Endothelial cell of umbilical vein (primary cell): Measurements from ENCODE around the gene GPX7. TPM values are rescaled to one million over a fixed set of nuclear protein-coding genes. Genes with fewer than 3 reads are reported as not detected.

Source experiments
- BruUV-seq: library from RNA; stranded (reverse); fragments of 400-500 nt; replicated peaks from 2 replicates; lab custom pipeline; 2021; lab: Mats Ljungman, UMichigan
- CTCF ChIA-PET: fragments of 300-600, 350-600 bp; sonication (Branson Sonifier 250); formaldehyde crosslinking; loops from one replicate; lab custom pipeline; 2021; ENCODE audit warnings: antibody characterized with exemption, inconsistent platforms; lab: Charles Lee
- POLR2A ChIA-PET: fragments of 300-600, 350-600 bp; sonication (Branson Sonifier 250); formaldehyde crosslinking; loops from one replicate; lab custom pipeline; 2021; ENCODE audit warnings: antibody characterized with exemption, inconsistent platforms; lab: Charles Lee
- DNase-seq: peaks from one replicate; pipeline ENCODE4 v3.0.0-alpha.2; 2011; ENCODE audit warnings: low read depth, low spot score
- FAIRE-seq: peaks from 2 replicates; lab custom pipeline; 2011; peaks lifted over from hg19 to GRCh38; lab: Jason Lieb, UNC
- H2AFZ ChIP-seq: 2 replicates; pipeline ENCODE4 v1.6.0; 2012; ENCODE audit warnings: low read depth, low read length, control low read depth, inconsistent platforms
- H3K27ac ChIP-seq: 2 replicates; pipeline ENCODE4 v1.5.1; 2011; ENCODE audit warnings: low read depth, mild to moderate bottlenecking, control low read depth, low read length, moderate library complexity; ENCODE audit not compliant: insufficient read depth
- H3K27me3 ChIP-seq, 2 experiments: 2 replicates each; pipeline versions ENCODE4 v1.6.0 to v1.6.1; 2011; ENCODE audit warnings: low read length in 2 of 2, mixed read lengths in 1 of 2; ENCODE audit not compliant: control insufficient read depth in 2 of 2, insufficient read depth in 2 of 2
- H3K36me3 ChIP-seq, 2 experiments: 2 replicates in 1 of 2; 3 replicates in 1 of 2; pipeline ENCODE4 v1.5.1; 2011; ENCODE audit warnings: low read length in 2 of 2, mild to moderate bottlenecking in 1 of 2, moderate library complexity in 1 of 2; ENCODE audit not compliant: control insufficient read depth in 2 of 2, insufficient read depth in 2 of 2; ENCODE audit errors: extremely low read depth in 1 of 2
- H3K4me1 ChIP-seq: 3 replicates; pipeline ENCODE4 v1.5.1; 2011; ENCODE audit warnings: mild to moderate bottlenecking, low read length; ENCODE audit not compliant: control insufficient read depth, insufficient read depth; ENCODE audit errors: extremely low read depth
- H3K4me2 ChIP-seq: 2 replicates; pipeline ENCODE4 v1.6.1; 2011; ENCODE audit warnings: low read length, control low read depth, mixed read lengths; ENCODE audit not compliant: insufficient read depth
- H3K4me3 ChIP-seq, 3 experiments: fragments of 200-600 bp in 1 of 3; sonication (generic), shearing (Covaris generic) in 1 of 3; replicated peaks in 1 of 3; 2 replicates each; pipeline ENCODE4 v1.5.1; 2011 to 2016; ENCODE audit warnings: control low read depth in 3 of 3, low read length in 3 of 3, mild to moderate bottlenecking in 2 of 3, inconsistent platforms in 1 of 3, low read depth in 1 of 3, moderate library complexity in 1 of 3; ENCODE audit not compliant: insufficient read depth in 1 of 3
- H3K79me2 ChIP-seq: 2 replicates; pipeline ENCODE4 v1.6.0; 2012; ENCODE audit warnings: low read length, inconsistent platforms; ENCODE audit not compliant: control insufficient read depth, insufficient read depth
- H3K9ac ChIP-seq: replicated peaks from 2 replicates; pipeline ENCODE3; 2011; ENCODE audit warnings: low read length, control low read depth; ENCODE audit not compliant: insufficient read depth; ENCODE audit errors: extremely low read depth
- H3K9me1 ChIP-seq: replicated peaks from 3 replicates; pipeline ENCODE4 v1.6.0; 2011; ENCODE audit warnings: mild to moderate bottlenecking, low read length; ENCODE audit not compliant: control insufficient read depth, insufficient read depth; ENCODE audit errors: extremely low read depth
- H3K9me3 ChIP-seq: replicated peaks from 2 replicates; pipeline ENCODE4 v1.5.1; 2012; ENCODE audit warnings: low read length, inconsistent platforms; ENCODE audit not compliant: control insufficient read depth, insufficient read depth
- H4K20me1 ChIP-seq: replicated peaks from 2 replicates; pipeline ENCODE3; 2011; ENCODE audit warnings: mild to moderate bottlenecking, low read length; ENCODE audit not compliant: control insufficient read depth, insufficient read depth; ENCODE audit errors: extremely low read depth
- CTCF ChIP-seq, 2 donors: IDR thresholded peaks; 1 replicate in 1 of 2; 2 replicates in 1 of 2; pipeline ENCODE4 v1.5.1; 2011; ENCODE audit warnings: low read length in 2 of 2, mild to moderate bottlenecking in 2 of 2, moderate library complexity in 2 of 2, control low read depth in 1 of 2, inconsistent platforms in 1 of 2, low read depth in 1 of 2; ENCODE audit not compliant: insufficient read depth in 1 of 2; ENCODE audit errors: extremely low read depth in 1 of 2
- EZH2 ChIP-seq: IDR thresholded peaks from 2 replicates; pipeline ENCODE4 v1.6.1; 2012; ENCODE audit warnings: borderline replicate concordance, low read depth, mild to moderate bottlenecking, moderate library complexity, low read length, inconsistent platforms; ENCODE audit not compliant: severe bottlenecking
- FOS ChIP-seq: IDR thresholded peaks from 2 replicates; pipeline ENCODE4 v1.6.1; 2011; ENCODE audit warnings: mild to moderate bottlenecking, low read length, moderate library complexity, borderline replicate concordance; ENCODE audit not compliant: insufficient read depth
- GATA2 ChIP-seq: IDR thresholded peaks from 2 replicates; pipeline ENCODE4 v1.7.0; 2011; ENCODE audit warnings: low read depth, mild to moderate bottlenecking, moderate library complexity, mixed read lengths, low read length; ENCODE audit not compliant: insufficient read length, insufficient read depth
- JUN ChIP-seq: IDR thresholded peaks from 2 replicates; pipeline ENCODE4 v1.6.1; 2011; ENCODE audit warnings: borderline replicate concordance, low read depth; ENCODE audit not compliant: insufficient read length, insufficient read depth
- MAX ChIP-seq: IDR thresholded peaks from 2 replicates; pipeline ENCODE4 v1.6.1; 2011; ENCODE audit not compliant: insufficient read depth, insufficient read length
- MYC ChIP-seq: IDR thresholded peaks from one replicate; pipeline ENCODE4 v1.6.1; 2011; ENCODE audit warnings: mild to moderate bottlenecking, low read depth, low read length
- POLR2A ChIP-seq: IDR thresholded peaks from 2 replicates; pipeline ENCODE4 v1.6.1; 2012; ENCODE audit warnings: low read depth, mild to moderate bottlenecking, control low read depth, low read length
- POLR2AphosphoS5 ChIP-seq: IDR thresholded peaks from 2 replicates; pipeline ENCODE4 v1.6.1; 2012; ENCODE audit warnings: low read depth, mild to moderate bottlenecking, control low read depth, low read length, moderate library complexity; ENCODE audit not compliant: insufficient read depth
- dilution Hi-C: fragments of 300-500 bp; cut with MboI; formaldehyde crosslinking; loops from one replicate; pipeline ENCODE4 v1.15.0; 2019; ENCODE audit warnings: low sequenced_read_pairs; ENCODE audit not compliant: extremely low pct_ligation_motif_present
- intact Hi-C: fragments of 100-400 bp; cut with micrococcal nuclease; formaldehyde crosslinking; loops from one replicate; pipeline ENCODE4 v1.10.0; 2022
- polyA plus RNA-seq, 4 experiments: library from polyadenylated mRNA; depleted of rRNA in 3 of 4; stranded (reverse) in 3 of 4; unstranded in 1 of 4; fragments of >200 nt; gene quantifications; 2 replicates each; pipeline versions ENCODE4 v1.2.1 to v1.2.3, GENCODE V29; 2011 to 2012; ENCODE audit warnings: missing spikeins in 1 of 4
- total RNA-seq: library from RNA; stranded (reverse); gene quantifications from 2 replicates; pipeline ENCODE4 v1.2.3, GENCODE V29; 2021

GPX7 gene
- total and polyA plus RNA-seq, 2 donors (not counting 3 experiments of a cell fraction or from before 2014, with no cell fraction given), result 8.9 to 25.7 TPM

GRCh38 chr1:52600533-52601179 is 1.5 kb upstream of the GPX7 start:
- no peaks in the 10 kb centered on the region for H3K9me3 ChIP-seq
- FAIRE-seq (no peak), DNase-seq (no peak)
- intact Hi-C loops (loop anchor here (5.0 kb wide), 1 partner anchor 48 kb away; the partner anchor contains the start of gene TUT4), dilution Hi-C loops (no loop called here)
- no peaks in the 10 kb centered on the region for H4K20me1 ChIP-seq
- peaks cover 8% of the 10 kb centered on the region for H3K4me1 ChIP-seq
- H3K36me3 ChIP-seq, result no peaks in the 10 kb centered on the region
- H3K27me3 ChIP-seq, result peaks cover 5 to 6% of the 10 kb centered on the region in 2 experiments
- TF ChIP-seq POLR2AphosphoS5 (no peak), POLR2A (no peak), CTCF (IDR thresholded peaks at IDR 0.05; ENCODE audit: extremely low read depth in 1 of 2, insufficient read depth in 1 of 2, low read depth in 1 of 2, low read length in 2 of 2) (no peak)
- H3K9ac ChIP-seq, result no peak overlapping the region
- H2AFZ ChIP-seq, result no peak overlapping the region
- H3K4me2 ChIP-seq, result no peak overlapping the region
- POLR2A ChIA-PET, result no interaction called here
- CTCF ChIA-PET, result no interaction called here
- BruUV-seq, result no TSS peak
- no peaks in the 10 kb centered on the region for H3K79me2 ChIP-seq
- no peak overlapping the region for H3K4me3 ChIP-seq
- no peaks in the 10 kb centered on the region for H3K9me1 ChIP-seq
- H3K27ac ChIP-seq, result no peak overlapping the region

GRCh38 chr1:52601519-52601918 is 652 bp upstream of the GPX7 start:
- CTCF ChIA-PET, result no interaction called here
- Histone ChIP-seq H3K9ac (no peak overlapping the region), H3K36me3 (no peaks in the 10 kb centered on the region), H3K4me3 (peak overlapping the region in 1 of 3 experiments; percentile 10), H3K27me3 (peaks cover 2 to 5% of the 10 kb centered on the region in 2 experiments), H3K27ac (no peak overlapping the region), H3K9me1 (no peaks in the 10 kb centered on the region), H4K20me1 (no peaks in the 10 kb centered on the region), H3K4me2 (peak overlapping the region; percentile 41), H2AFZ (peak overlapping the region; percentile 74), H3K9me3 (no peaks in the 10 kb centered on the region), H3K4me1 (peaks cover 8% of the 10 kb centered on the region), H3K79me2 (no peaks in the 10 kb centered on the region)
- dilution Hi-C loops, result no loop called here
- intact Hi-C loops, result loop anchor here (5.0 kb wide), 1 partner anchor 49 kb away; the partner anchor contains the start of gene TUT4
- TF ChIP-seq FOS (no peak), JUN (no peak), EZH2 (no peak), MYC (no peak), POLR2AphosphoS5 (no peak), GATA2 (no peak), MAX (no peak), CTCF (IDR thresholded peaks at IDR 0.05; ENCODE audit: extremely low read depth in 1 of 2, insufficient read depth in 1 of 2, low read depth in 1 of 2, low read length in 2 of 2) (no peak), POLR2A (no peak)
- no peak for FAIRE-seq
- BruUV-seq, result no TSS peak
- POLR2A ChIA-PET, result no interaction called here
- no peak for DNase-seq
